Measurements from ENCODE around the gene ARID1B.

The ARID1B gene

DNA sequence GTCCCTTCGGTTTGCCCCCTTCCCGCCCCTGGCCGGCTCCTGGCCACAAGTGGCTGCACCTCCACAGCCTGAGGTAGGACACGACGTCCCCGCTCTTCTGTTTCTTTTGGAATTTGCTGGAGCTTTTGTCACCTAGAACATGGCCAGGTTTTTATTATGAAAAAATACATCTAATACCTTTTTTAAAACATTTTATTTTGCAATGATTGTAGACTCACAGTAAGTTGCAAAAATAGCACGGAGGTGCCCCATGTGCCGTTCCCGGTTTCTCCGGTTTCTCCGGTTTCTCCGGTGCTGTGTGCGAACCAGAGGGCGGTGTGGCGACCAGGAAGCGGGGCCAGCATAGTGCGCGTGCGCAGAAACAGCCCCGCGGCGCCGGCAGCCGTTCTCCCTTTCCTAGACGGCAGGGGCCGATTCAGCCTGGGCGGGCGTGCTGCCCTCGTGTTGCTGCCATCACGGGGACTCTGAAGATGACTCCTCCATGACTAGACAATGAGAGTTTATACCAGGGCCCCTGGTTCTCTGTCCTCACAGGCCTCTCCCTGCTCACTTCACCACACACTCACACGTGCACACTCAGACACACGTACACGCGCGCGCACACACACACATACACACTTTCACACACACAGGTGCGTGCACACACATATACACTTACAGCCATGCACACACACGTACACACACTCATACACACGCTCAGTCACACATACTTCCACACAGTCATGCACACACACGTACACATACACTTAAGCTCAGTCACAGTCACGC, 444.1 kb downstream of the ARID1B start (continued):
- TF ChIP-seq, protein P1, sequence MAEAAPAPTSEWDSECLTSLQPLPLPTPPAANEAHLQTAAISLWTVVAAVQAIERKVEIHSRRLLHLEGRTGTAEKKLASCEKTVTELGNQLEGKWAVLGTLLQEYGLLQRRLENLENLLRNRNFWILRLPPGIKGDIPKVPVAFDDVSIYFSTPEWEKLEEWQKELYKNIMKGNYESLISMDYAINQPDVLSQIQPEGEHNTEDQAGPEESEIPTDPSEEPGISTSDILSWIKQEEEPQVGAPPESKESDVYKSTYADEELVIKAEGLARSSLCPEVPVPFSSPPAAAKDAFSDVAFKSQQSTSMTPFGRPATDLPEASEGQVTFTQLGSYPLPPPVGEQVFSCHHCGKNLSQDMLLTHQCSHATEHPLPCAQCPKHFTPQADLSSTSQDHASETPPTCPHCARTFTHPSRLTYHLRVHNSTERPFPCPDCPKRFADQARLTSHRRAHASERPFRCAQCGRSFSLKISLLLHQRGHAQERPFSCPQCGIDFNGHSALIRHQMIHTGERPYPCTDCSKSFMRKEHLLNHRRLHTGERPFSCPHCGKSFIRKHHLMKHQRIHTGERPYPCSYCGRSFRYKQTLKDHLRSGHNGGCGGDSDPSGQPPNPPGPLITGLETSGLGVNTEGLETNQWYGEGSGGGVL (tag by site-specific recombination; IDR thresholded peaks at IDR 0.05): peak; percentile 63
- TF ChIP-seq YY2 (tag by site-specific recombination; IDR thresholded peaks at IDR 0.05) (peak; percentile 25; the same call in 1 of the 2 replicates), SP7 (tag by site-specific recombination; IDR thresholded peaks at IDR 0.05) (0 out of 2 replicates have a peak, but pooled peaks have one; percentile 37)
- TF ChIP-seq, protein P2, sequence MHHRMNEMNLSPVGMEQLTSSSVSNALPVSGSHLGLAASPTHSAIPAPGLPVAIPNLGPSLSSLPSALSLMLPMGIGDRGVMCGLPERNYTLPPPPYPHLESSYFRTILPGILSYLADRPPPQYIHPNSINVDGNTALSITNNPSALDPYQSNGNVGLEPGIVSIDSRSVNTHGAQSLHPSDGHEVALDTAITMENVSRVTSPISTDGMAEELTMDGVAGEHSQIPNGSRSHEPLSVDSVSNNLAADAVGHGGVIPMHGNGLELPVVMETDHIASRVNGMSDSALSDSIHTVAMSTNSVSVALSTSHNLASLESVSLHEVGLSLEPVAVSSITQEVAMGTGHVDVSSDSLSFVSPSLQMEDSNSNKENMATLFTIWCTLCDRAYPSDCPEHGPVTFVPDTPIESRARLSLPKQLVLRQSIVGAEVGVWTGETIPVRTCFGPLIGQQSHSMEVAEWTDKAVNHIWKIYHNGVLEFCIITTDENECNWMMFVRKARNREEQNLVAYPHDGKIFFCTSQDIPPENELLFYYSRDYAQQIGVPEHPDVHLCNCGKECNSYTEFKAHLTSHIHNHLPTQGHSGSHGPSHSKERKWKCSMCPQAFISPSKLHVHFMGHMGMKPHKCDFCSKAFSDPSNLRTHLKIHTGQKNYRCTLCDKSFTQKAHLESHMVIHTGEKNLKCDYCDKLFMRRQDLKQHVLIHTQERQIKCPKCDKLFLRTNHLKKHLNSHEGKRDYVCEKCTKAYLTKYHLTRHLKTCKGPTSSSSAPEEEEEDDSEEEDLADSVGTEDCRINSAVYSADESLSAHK (tag by site-specific recombination; IDR thresholded peaks at IDR 0.05): 0 out of 2 replicates have a peak, but pooled peaks have one; percentile 13

DNA sequence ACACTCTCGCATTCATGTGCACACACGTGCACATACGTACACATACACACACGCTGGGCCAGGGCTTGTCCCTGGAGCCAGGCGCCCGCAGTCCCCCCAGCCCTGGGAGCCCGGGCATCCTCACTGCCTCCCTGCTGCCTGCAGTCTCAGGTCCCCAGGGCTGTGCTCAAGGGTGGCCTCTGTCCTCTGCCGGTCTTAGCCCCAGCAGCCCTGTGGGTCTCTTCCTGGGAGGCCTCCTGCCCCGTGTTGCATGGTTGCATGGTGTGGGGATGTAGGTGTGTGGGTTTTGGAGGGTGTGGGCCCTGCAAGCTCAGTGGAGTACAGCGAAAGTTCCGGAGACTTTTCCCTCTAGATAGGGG, 444.6 kb downstream of the ARID1B start:
- H3K9me3 ChIP-seq (ENCODE audit: control insufficient read depth, insufficient read depth, low read depth, low read length): no peaks in the 10 kb centered on the region
- CTCF ChIA-PET: no interaction called here
- TF ChIP-seq ZNF426 (tag by site-specific recombination; IDR thresholded peaks at IDR 0.05) (no peak), ZNF23 (tag by site-specific recombination; IDR thresholded peaks at IDR 0.05; ENCODE audit: borderline replicate concordance) (no peak), SP3 (tag by site-specific recombination; IDR thresholded peaks at IDR 0.05) (no peak), GLIS1 (tag by site-specific recombination; IDR thresholded peaks at IDR 0.05) (peak; percentile 72)
- no peak overlapping the region for H3K27ac ChIP-seq (ENCODE audit: extremely low read depth, low read depth, low read length)
- H3K4me1 ChIP-seq (ENCODE audit: control insufficient read depth, insufficient read depth, low read length): no peaks in the 10 kb centered on the region
- H3K36me3 ChIP-seq (ENCODE audit: control insufficient read depth in 2 of 2, insufficient read depth in 1 of 2, low read length in 2 of 2): no peaks in the 10 kb centered on the region
- no peak overlapping the region for H3K4me3 ChIP-seq (ENCODE audit: low read depth, low read length)
- POLR2A ChIA-PET: no interaction called here

DNA sequence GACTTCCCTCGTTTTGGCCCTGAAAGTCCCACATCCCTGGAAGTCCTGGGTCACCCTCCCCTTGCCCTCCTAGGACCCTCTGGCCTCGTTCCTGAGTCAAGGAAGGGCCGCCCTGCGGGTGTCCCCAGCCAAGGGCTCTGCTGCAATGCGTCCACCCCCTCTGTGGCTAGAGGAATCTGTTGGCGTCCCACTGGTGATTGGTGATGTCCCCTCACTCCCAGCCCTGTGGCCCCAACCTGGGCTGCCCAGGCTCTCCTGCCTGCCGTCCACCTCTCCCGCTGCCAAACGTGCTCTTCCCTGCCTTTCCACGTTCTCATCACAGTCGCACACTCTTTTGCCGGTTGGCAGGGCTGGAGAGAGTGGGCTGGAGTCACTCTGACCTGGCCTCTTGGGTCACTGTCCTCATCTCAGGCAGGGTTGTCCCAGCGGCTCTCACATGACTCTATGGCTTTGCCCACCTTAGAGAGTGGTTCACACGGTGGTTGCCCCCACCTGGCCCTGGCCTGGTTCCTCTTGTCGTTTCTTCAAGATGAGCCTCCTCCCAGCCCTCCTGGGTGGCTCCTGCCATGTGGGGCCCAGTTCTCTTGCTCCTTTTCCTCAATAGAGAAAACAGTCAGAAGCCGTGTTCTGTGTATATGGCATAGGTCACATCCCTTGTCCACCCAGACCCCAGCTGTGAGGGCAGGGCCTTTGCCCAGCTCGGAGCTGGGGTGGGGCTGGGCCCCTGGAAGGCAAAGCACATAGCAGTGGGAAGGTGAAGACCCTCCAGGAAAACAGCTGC, 445.2 kb downstream of the ARID1B start:
- Histone ChIP-seq H3K9me3 (ENCODE audit: control insufficient read depth, insufficient read depth, low read depth, low read length) (no peaks in the 10 kb centered on the region), H3K4me3 (ENCODE audit: low read depth, low read length) (no peak overlapping the region), H3K27ac (ENCODE audit: extremely low read depth, low read depth, low read length) (no peak overlapping the region), H3K4me1 (ENCODE audit: control insufficient read depth, insufficient read depth, low read length) (no peaks in the 10 kb centered on the region), H3K36me3 (ENCODE audit: control insufficient read depth in 2 of 2, insufficient read depth in 1 of 2, low read length in 2 of 2) (no peaks in the 10 kb centered on the region)
- TF ChIP-seq ZNF596 (tag by site-specific recombination; IDR thresholded peaks at IDR 0.05) (no peak), ZNF514 (tag by site-specific recombination; IDR thresholded peaks at IDR 0.05) (no peak), ZNF341 (tag by site-specific recombination; IDR thresholded peaks at IDR 0.05; ENCODE audit: low read depth) (0 out of 2 replicates have a peak, but pooled peaks have one; percentile 12)
- POLR2A ChIA-PET: no interaction called here
- CTCF ChIA-PET: interaction anchor here (0.8 to 1.2 kb wide), 2 partner anchors 11 to 44 kb away, joined by 3 read pairs; no protein-coding TSS in a partner anchor

DNA sequence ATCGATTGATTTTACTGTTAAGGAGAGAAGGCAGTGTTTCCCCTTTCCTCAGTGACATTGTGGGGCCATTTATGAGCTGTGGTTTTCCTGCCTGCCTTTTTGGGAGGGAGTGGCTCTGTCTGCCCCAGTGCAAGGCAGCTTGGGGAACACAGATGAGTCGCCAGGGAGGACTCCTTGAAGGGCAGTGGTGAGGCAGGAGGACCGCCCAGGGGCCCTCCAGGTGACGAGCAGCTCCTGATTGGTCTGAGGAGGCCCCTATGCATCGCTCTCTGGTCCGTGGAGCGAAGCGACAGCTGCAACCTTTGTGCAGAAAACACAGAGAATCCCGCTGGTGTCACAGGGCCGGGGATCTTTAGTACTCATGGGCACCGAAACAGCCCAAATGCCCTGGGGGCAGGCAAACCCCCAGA, 445.8 kb downstream of the ARID1B start:
- no peak overlapping the region for H3K4me3 ChIP-seq (ENCODE audit: low read depth, low read length)
- ChIA-PET POLR2A (no interaction called here), CTCF (interaction anchor here (0.7 to 1.4 kb wide), 4 partner anchors 10 to 52 kb away, joined by 3 to 6 read pairs (median 3); no protein-coding TSS in a partner anchor)
- no peak overlapping the region for H3K27ac ChIP-seq (ENCODE audit: extremely low read depth, low read depth, low read length)
- H3K9me3 ChIP-seq (ENCODE audit: control insufficient read depth, insufficient read depth, low read depth, low read length): no peaks in the 10 kb centered on the region
- H3K36me3 ChIP-seq (ENCODE audit: control insufficient read depth in 2 of 2, insufficient read depth in 1 of 2, low read length in 2 of 2): no peaks in the 10 kb centered on the region
- no peaks in the 10 kb centered on the region for H3K4me1 ChIP-seq (ENCODE audit: control insufficient read depth, insufficient read depth, low read length)
- peak; percentile 21; the same call in 1 of the 2 replicates for TF ChIP-seq KLF1 (tag by site-specific recombination; IDR thresholded peaks at IDR 0.05)
- TF ChIP-seq ZNF571 (tag by site-specific recombination; IDR thresholded peaks at IDR 0.05): no peak
- TF ChIP-seq, protein P3, sequence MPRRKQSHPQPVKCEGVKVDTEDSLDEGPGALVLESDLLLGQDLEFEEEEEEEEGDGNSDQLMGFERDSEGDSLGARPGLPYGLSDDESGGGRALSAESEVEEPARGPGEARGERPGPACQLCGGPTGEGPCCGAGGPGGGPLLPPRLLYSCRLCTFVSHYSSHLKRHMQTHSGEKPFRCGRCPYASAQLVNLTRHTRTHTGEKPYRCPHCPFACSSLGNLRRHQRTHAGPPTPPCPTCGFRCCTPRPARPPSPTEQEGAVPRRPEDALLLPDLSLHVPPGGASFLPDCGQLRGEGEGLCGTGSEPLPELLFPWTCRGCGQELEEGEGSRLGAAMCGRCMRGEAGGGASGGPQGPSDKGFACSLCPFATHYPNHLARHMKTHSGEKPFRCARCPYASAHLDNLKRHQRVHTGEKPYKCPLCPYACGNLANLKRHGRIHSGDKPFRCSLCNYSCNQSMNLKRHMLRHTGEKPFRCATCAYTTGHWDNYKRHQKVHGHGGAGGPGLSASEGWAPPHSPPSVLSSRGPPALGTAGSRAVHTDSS (tag by site-specific recombination; IDR thresholded peaks at IDR 0.05): no peak

Data from HEK293 (cell line).